OCI-LY7 (cell line): ENCODE results near the gene MTCL1. TPM values are rescaled to one million over a fixed set of nuclear protein-coding genes. Genes with fewer than 3 reads are reported as not detected.
A peak's percentile ranks its signal among the peaks of the same experiment; 100 is the strongest.

Experiments used
- BruUV-seq: library from RNA; stranded (reverse); fragments of 400-500 nt; replicated peaks from 2 replicates; lab custom pipeline; 2021; lab: Mats Ljungman, UMichigan
- CTCF ChIA-PET: fragments of 300-600 bp; sonication (Branson Sonifier 250); formaldehyde crosslinking; loops from one replicate; lab custom pipeline; 2022; ENCODE audit warnings: antibody characterized with exemption; ENCODE audit not compliant: unreplicated experiment; lab: Charles Lee
- POLR2A ChIA-PET: fragments of 300-600 bp; sonication (Branson Sonifier 250); formaldehyde crosslinking; loops from one replicate; lab custom pipeline; 2022; ENCODE audit warnings: antibody characterized with exemption; lab: Charles Lee
- DNase-seq: peaks from one replicate; pipeline ENCODE4 v3.0.0-alpha.2; 2015; ENCODE audit warnings: low spot score
- H2AFZ ChIP-seq: fragments of 200-600 bp; sonication (generic), shearing (Covaris generic); 2 replicates; pipeline ENCODE4 v1.6.1; 2014; ENCODE audit warnings: mild to moderate bottlenecking, antibody characterized with exemption, low read length, moderate library complexity
- H3K27ac ChIP-seq: fragments of 200-600 bp; sonication (generic); 2 replicates; pipeline ENCODE4 v1.5.1; 2014; ENCODE audit warnings: mixed run types, low read depth, mild to moderate bottlenecking, moderate library complexity, low read length, inconsistent platforms; ENCODE audit not compliant: poor library complexity, severe bottlenecking
- H3K36me3 ChIP-seq: fragments of 200-600 bp; sonication (generic); 2 replicates; pipeline ENCODE4 v1.6.1; 2014; ENCODE audit warnings: mild to moderate bottlenecking, antibody characterized with exemption, low read length, moderate library complexity, mixed read lengths; ENCODE audit not compliant: insufficient read depth
- H3K4me1 ChIP-seq: fragments of 200-600 bp; sonication (generic); 2 replicates; pipeline ENCODE4 v1.5.1; 2014; ENCODE audit warnings: mild to moderate bottlenecking, low read length; ENCODE audit not compliant: insufficient read depth, poor library complexity, severe bottlenecking
- H3K4me2 ChIP-seq: fragments of 200-600 bp; sonication (generic); 2 replicates; pipeline ENCODE4 v1.6.1; 2014; ENCODE audit warnings: mild to moderate bottlenecking, low read length
- H3K4me3 ChIP-seq: fragments of 200-600 bp; sonication (generic); 2 replicates; pipeline ENCODE4 v1.5.1; 2014; ENCODE audit warnings: mild to moderate bottlenecking, low read depth, low read length; ENCODE audit not compliant: poor library complexity, severe bottlenecking
- H3K79me2 ChIP-seq: fragments of 200-600 bp; sonication (generic); 2 replicates; pipeline ENCODE4 v1.6.1; 2016; ENCODE audit warnings: low read depth, mild to moderate bottlenecking, low read length, moderate library complexity, mixed read lengths; ENCODE audit not compliant: insufficient read depth
- H3K9me2 ChIP-seq: fragments of 200-600 bp; sonication (generic); 2 replicates; pipeline ENCODE4 v1.6.1; 2016; ENCODE audit warnings: mild to moderate bottlenecking, low read length, mixed read lengths; ENCODE audit not compliant: insufficient read depth
- H3K9me3 ChIP-seq: fragments of 200-600 bp; sonication (generic); 2 replicates; pipeline ENCODE4 v1.6.1; 2014; ENCODE audit warnings: mild to moderate bottlenecking, mixed run types, low read length, mixed read lengths
- H4K20me1 ChIP-seq: fragments of 200-600 bp; sonication (generic); 2 replicates; pipeline ENCODE4 v1.6.1; 2014; ENCODE audit warnings: mild to moderate bottlenecking, antibody characterized with exemption, low read length, moderate library complexity, mixed read lengths; ENCODE audit not compliant: insufficient read depth
- EZH2phosphoT487 ChIP-seq: fragments of 200-600 bp; sonication (generic); IDR thresholded peaks from 2 replicates; pipeline ENCODE4 v1.6.1; 2018; ENCODE audit warnings: low read depth, borderline replicate concordance, mild to moderate bottlenecking, mixed run types, antibody characterized with exemption, low read length, moderate library complexity, mixed read lengths
- intact Hi-C: fragments of 100-400 bp; cut with micrococcal nuclease; formaldehyde crosslinking; loops from one replicate; pipeline ENCODE4 v1.10.0; 2022; ENCODE audit not compliant: unreplicated experiment
- total RNA-seq, 2 experiments: library from RNA; depleted of rRNA in 1 of 2; stranded (reverse); fragments of >200 nt in 1 of 2; shearing (Covaris generic) in 1 of 2; gene quantifications; 2 replicates each; pipeline ENCODE4 v1.2.3, GENCODE V29; 2014 to 2022
- TF ChIP-seq, protein P1 (sequence below): fragments of 200-600 bp; sonication (generic); conservative IDR thresholded peaks from 2 replicates; pipeline ENCODE4 v1.5.1; 2014; ENCODE audit warnings: mild to moderate bottlenecking, antibody characterized with exemption, low read length, moderate library complexity, mixed read lengths

The MTCL1 gene
- total RNA-seq, 2 experiments from 2014 or later: 96.8 to 159 TPM

DNA sequence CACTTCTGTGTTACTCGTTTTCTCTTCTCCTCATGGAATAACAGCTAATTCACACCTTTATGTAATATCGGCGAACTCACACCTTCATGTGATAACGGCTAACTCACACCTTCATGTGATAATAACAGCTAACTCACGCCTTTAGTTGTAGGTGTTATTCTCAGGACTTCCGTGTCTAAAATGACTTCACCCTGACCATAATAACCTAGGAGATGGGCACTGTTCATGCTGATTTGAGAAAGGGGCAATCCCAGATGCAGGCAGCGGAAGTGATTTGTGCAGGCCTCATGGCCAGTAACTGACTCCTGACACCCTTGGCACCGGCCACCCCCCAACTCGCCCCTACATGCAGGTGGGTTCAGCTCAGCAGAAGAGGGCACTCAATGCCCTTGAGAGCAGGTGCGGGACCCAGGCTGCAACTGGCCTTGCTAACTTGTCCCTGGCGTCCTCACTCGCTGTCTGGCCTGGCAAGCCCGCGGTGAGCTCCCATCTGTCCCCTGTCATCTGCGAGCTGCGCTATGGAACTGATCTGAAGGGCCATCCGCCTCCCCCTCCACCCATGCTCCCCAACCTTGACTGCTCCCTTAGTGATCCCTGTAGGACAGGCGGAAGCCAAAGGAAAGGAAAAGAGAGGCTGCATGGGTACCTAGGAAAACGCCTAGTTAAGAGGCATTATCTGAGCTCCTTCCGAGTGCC lies 42.6 kb upstream of the MTCL1 start:
- no peak for TF ChIP-seq EZH2phosphoT487
- TF ChIP-seq, protein P1, sequence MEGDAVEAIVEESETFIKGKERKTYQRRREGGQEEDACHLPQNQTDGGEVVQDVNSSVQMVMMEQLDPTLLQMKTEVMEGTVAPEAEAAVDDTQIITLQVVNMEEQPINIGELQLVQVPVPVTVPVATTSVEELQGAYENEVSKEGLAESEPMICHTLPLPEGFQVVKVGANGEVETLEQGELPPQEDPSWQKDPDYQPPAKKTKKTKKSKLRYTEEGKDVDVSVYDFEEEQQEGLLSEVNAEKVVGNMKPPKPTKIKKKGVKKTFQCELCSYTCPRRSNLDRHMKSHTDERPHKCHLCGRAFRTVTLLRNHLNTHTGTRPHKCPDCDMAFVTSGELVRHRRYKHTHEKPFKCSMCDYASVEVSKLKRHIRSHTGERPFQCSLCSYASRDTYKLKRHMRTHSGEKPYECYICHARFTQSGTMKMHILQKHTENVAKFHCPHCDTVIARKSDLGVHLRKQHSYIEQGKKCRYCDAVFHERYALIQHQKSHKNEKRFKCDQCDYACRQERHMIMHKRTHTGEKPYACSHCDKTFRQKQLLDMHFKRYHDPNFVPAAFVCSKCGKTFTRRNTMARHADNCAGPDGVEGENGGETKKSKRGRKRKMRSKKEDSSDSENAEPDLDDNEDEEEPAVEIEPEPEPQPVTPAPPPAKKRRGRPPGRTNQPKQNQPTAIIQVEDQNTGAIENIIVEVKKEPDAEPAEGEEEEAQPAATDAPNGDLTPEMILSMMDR: no peak
- H3K4me1 ChIP-seq: peaks cover 18% of the 10 kb centered on the region
- no peaks in the 10 kb centered on the region for H3K79me2 ChIP-seq
- ChIA-PET POLR2A (interaction anchor here (0.9 to 1.5 kb wide), 7 partner anchors 10 to 477 kb away, joined by 3 to 5 read pairs (median 3); no protein-coding TSS in a partner anchor), CTCF (interaction anchor here (0.9 kb wide), 1 partner anchor 320 kb away, joined by 3 read pairs; no protein-coding TSS in a partner anchor)
- DNase-seq: no peak
- H4K20me1 ChIP-seq: no peaks in the 10 kb centered on the region
- peak overlapping the region; percentile 89; the same call in 1 of the 2 replicates for H2AFZ ChIP-seq
- H3K4me2 ChIP-seq: peak overlapping the region; percentile 70
- intact Hi-C loops: loop anchor here (5.0 kb wide), 1 partner anchor 250 kb away; no protein-coding TSS in a partner anchor
- no peaks in the 10 kb centered on the region for H3K9me2 ChIP-seq
- no peaks in the 10 kb centered on the region for H3K36me3 ChIP-seq
- no peaks in the 10 kb centered on the region for H3K9me3 ChIP-seq
- H3K27ac ChIP-seq: no peak overlapping the region
- BruUV-seq: no TSS peak
- H3K4me3 ChIP-seq: no peak overlapping the region

- H3K4me1 ChIP-seq: peaks cover under 1% of the 10 kb centered on the region
- H3K4me2 ChIP-seq: no peak overlapping the region
- DNase-seq: no peak
- ChIA-PET CTCF (no interaction called here), POLR2A (interaction anchor here (0.6 to 1.1 kb wide), 4 partner anchors 10 to 636 kb away, joined by 3 to 7 read pairs (median 3); no protein-coding TSS in a partner anchor)
- BruUV-seq: no TSS peak
- no peak overlapping the region for H3K4me3 ChIP-seq
- no peak overlapping the region for H3K27ac ChIP-seq
- no peaks in the 10 kb centered on the region for H3K9me3 ChIP-seq
- H3K36me3 ChIP-seq: no peaks in the 10 kb centered on the region
- intact Hi-C loops: no loop called here
- no peak overlapping the region for H2AFZ ChIP-seq
- no peaks in the 10 kb centered on the region for H3K79me2 ChIP-seq
- H4K20me1 ChIP-seq: no peaks in the 10 kb centered on the region
- no peaks in the 10 kb centered on the region for H3K9me2 ChIP-seq
- TF ChIP-seq EZH2phosphoT487: no peak
- TF ChIP-seq, protein P1: no peak
Observed at GRCh38 chr18:8667846-8668245, 37.5 kb upstream of the MTCL1 start.

- Histone ChIP-seq H3K4me1 (no peaks in the 10 kb centered on the region), H3K9me2 (no peaks in the 10 kb centered on the region), H3K4me3 (no peak overlapping the region), H3K27ac (no peak overlapping the region), H4K20me1 (no peaks in the 10 kb centered on the region), H3K4me2 (no peak overlapping the region), H3K9me3 (no peaks in the 10 kb centered on the region), H3K79me2 (no peaks in the 10 kb centered on the region), H2AFZ (no peak overlapping the region), H3K36me3 (no peaks in the 10 kb centered on the region)
- ChIA-PET POLR2A (interaction anchor here (0.6 to 1.1 kb wide), 4 partner anchors 10 to 370 kb away, joined by 3 to 7 read pairs (median 4); no protein-coding TSS in a partner anchor), CTCF (no interaction called here)
- intact Hi-C loops: no loop called here
- BruUV-seq: no TSS peak
- DNase-seq: no peak
- no peak for TF ChIP-seq EZH2phosphoT487
- TF ChIP-seq, protein P1: no peak
Observed at GRCh38 chr18:8668381-8668780, 37.0 kb upstream of the MTCL1 start.
